ENCODE results near the gene ZNF385A.

- TF ChIP-seq CTCF (IDR thresholded peaks at IDR 0.05) (no peak), POLR2A (IDR thresholded peaks at IDR 0.05) (no peak)
Measured at GRCh38 chr12:54413284-54414190, 29.0 kb upstream of the ZNF385A start.
